Breast epithelium (tissue), 4 donors: ENCODE results near the gene KIF9. TPM values are rescaled to one million over a fixed set of nuclear protein-coding genes. Genes with fewer than 3 reads are reported as not detected.

Experiments
- DNase-seq, 2 donors: peaks; one replicate each; pipeline ENCODE4 v3.0.0-alpha.2; 2019; ENCODE audit warnings: low spot score in 2 of 2
- H3K27ac ChIP-seq, 2 donors: fragments of 200-600 bp; sonication (generic) in 1 of 2; one replicate each; pipeline ENCODE4 v1.5.1; 2016 to 2019; ENCODE audit warnings: mild to moderate bottlenecking in 1 of 2
- H3K27me3 ChIP-seq, 2 donors: fragments of 200-600 bp; sonication (generic) in 1 of 2; one replicate each; pipeline versions ENCODE4 v1.5.1 to v1.6.0; 2017 to 2019; ENCODE audit warnings: control low read depth in 1 of 2, mild to moderate bottlenecking in 1 of 2
- H3K36me3 ChIP-seq: fragments of 200-600 bp; one replicate; pipeline ENCODE4 v1.5.1; 2019
- H3K4me1 ChIP-seq, 2 donors: fragments of 200-600 bp; sonication (generic); one replicate each; pipeline ENCODE4 v1.5.1; 2016 to 2019; ENCODE audit warnings: control low read depth in 1 of 2
- H3K4me3 ChIP-seq, 3 donors: fragments of 200-600 bp; sonication (generic); 1 replicate in 2 of 3; 2 replicates in 1 of 3; pipeline ENCODE4 v1.5.1; 2016 to 2019; ENCODE audit warnings: mild to moderate bottlenecking in 3 of 3, moderate library complexity in 2 of 3
- H3K9me3 ChIP-seq, 2 donors: fragments of 200-600 bp; sonication (generic) in 1 of 2; one replicate each; pipeline ENCODE4 v1.5.1; 2016 to 2019; ENCODE audit warnings: control low read depth in 1 of 2
- CTCF ChIP-seq, 3 donors: fragments of 450-650 bp; IDR thresholded peaks; one replicate each; pipeline ENCODE4 v1.5.1; 2016 to 2017; ENCODE audit warnings: antibody characterized with exemption in 3 of 3, mild to moderate bottlenecking in 3 of 3, moderate library complexity in 3 of 3
- POLR2A ChIP-seq: fragments of 450-650 bp; IDR thresholded peaks from one replicate; pipeline ENCODE4 v1.6.1; 2016; ENCODE audit warnings: antibody characterized with exemption, mild to moderate bottlenecking, moderate library complexity
- POLR2AphosphoS5 ChIP-seq, 3 donors: sonication (generic); formaldehyde crosslinking; IDR thresholded peaks; one replicate each; pipeline ENCODE4 v1.6.1; 2017; ENCODE audit warnings: antibody characterized with exemption in 3 of 3
- intact Hi-C: fragments of 100-400 bp; cut with DNase I; formaldehyde crosslinking; loops from one replicate; pipeline ENCODE4 v1.15.1; 2023; ENCODE audit warnings: low total_unique reads
- total RNA-seq, 3 donors: library from RNA; depleted of rRNA; stranded (reverse); fragments of >200 nt; gene quantifications; one replicate each; pipeline ENCODE4 v1.1.0, GENCODE V29; 2016

The KIF9 gene
- total RNA-seq, 3 donors from 2014 or later = 4.5 to 10.7 (median 9.5) TPM

- peak in 1 of 3 donors; percentile 26 for TF ChIP-seq POLR2AphosphoS5 (IDR thresholded peaks at IDR 0.05)
- no peak for TF ChIP-seq CTCF (IDR thresholded peaks at IDR 0.05)
Measured at GRCh38 chr3:47266709-47267489, 15.7 kb downstream of the KIF9 start.

DNA sequence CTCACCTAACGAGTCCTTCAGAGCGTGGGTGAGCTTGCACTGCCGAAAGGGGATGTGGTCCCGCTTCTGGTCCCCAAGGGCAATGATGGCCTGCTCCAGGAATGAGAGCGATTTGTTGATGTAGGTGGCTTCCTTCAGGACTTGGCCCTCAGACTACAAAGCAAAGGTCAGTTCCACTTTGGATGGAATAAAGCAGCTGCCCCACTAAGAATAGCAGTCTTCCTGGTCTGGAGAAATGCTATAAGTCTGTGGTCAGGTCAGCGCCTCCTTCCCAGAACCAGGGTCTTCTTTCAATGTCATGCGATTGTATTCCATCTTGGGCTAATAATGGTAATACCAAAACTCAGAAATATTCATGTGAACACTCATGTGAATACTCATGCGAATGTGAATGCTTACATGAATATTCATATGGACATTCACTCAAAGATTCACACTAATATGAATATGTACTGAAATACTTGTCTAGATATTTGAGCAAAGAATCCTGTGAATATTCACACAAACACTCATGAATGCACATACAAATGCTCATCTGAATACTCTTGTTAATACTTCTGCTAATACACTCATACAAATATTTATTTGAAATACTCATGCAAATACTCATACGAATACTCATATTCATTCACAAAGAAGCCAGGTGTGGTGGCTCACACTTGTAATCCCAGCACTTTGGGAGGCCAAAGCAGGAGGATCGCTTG, 16.7 kb downstream of the KIF9 start:
- Histone ChIP-seq H3K36me3 (no peaks in the 10 kb centered on the region), H3K27me3 (no peaks in the 10 kb centered on the region), H3K4me1 (no peaks in the 10 kb centered on the region), H3K9me3 (no peaks in the 10 kb centered on the region), H3K4me3 (no peak overlapping the region), H3K27ac (no peak overlapping the region)
- no peak for TF ChIP-seq CTCF (IDR thresholded peaks at IDR 0.05)
- no peak for TF ChIP-seq POLR2A
- TF ChIP-seq POLR2AphosphoS5 (IDR thresholded peaks at IDR 0.05) = no peak
- DNase-seq = no peak
- intact Hi-C loops = no loop called here

More at GRCh38 chr3:47266709-47267489, 15.7 kb downstream of the KIF9 start:
- H3K36me3 ChIP-seq = no peaks in the 10 kb centered on the region
- H3K4me3 ChIP-seq = no peak overlapping the region
- intact Hi-C loops = no loop called here
- H3K27ac ChIP-seq = peak overlapping the region in 1 of 2 donors; percentile 55
- H3K27me3 ChIP-seq = no peaks in the 10 kb centered on the region
- no peaks in the 10 kb centered on the region for H3K9me3 ChIP-seq
- peak; percentile 60 to 67 for DNase-seq
- no peaks in the 10 kb centered on the region for H3K4me1 ChIP-seq

- intact Hi-C loops = no loop called here
- no peak overlapping the region for H3K27ac ChIP-seq
- DNase-seq = no peak
- H3K36me3 ChIP-seq = no peaks in the 10 kb centered on the region
- no peaks in the 10 kb centered on the region for H3K4me1 ChIP-seq
- no peak for TF ChIP-seq POLR2AphosphoS5 (IDR thresholded peaks at IDR 0.05)
- TF ChIP-seq POLR2A = no peak
- no peak for TF ChIP-seq CTCF (IDR thresholded peaks at IDR 0.05)
- no peaks in the 10 kb centered on the region for H3K9me3 ChIP-seq
- H3K4me3 ChIP-seq = no peak overlapping the region
- no peaks in the 10 kb centered on the region for H3K27me3 ChIP-seq
Measured at GRCh38 chr3:47265008-47265407, 17.6 kb downstream of the KIF9 start.

- intact Hi-C loops = no loop called here
- DNase-seq = no peak
- no peak overlapping the region for H3K27ac ChIP-seq
- TF ChIP-seq POLR2AphosphoS5 (IDR thresholded peaks at IDR 0.05) = no peak
- TF ChIP-seq POLR2A = no peak
- TF ChIP-seq CTCF (IDR thresholded peaks at IDR 0.05) = no peak
- H3K4me1 ChIP-seq = no peaks in the 10 kb centered on the region
- no peak overlapping the region for H3K4me3 ChIP-seq
- H3K36me3 ChIP-seq = no peaks in the 10 kb centered on the region
- H3K27me3 ChIP-seq = no peaks in the 10 kb centered on the region
- no peaks in the 10 kb centered on the region for H3K9me3 ChIP-seq
Measured at GRCh38 chr3:47261301-47261700, 21.3 kb downstream of the KIF9 start.

DNA sequence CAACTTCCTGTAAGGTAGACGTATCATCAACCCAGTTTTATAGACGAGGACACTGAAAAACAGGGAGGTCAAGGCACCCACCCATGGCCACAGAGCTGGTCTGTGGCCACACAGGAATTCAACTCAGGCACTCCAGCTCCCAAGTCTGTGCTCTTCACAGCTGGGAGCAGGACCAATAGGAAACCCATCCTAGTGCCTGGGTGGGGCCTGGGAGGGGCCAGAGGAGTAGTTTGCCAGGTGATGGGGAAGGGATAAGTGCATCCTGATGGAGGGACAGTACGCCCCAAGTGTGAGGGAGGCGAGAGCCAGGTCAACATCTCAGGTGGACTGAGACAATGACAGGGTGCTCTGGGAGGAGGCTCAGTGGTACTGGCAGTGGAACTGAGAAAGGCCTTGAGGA, 22.0 kb downstream of the KIF9 start:
- Histone ChIP-seq H3K4me3 (no peak overlapping the region), H3K4me1 (no peaks in the 10 kb centered on the region), H3K27me3 (no peaks in the 10 kb centered on the region), H3K36me3 (no peaks in the 10 kb centered on the region), H3K27ac (no peak overlapping the region), H3K9me3 (no peaks in the 10 kb centered on the region)
- DNase-seq = no peak
- intact Hi-C loops = no loop called here
- TF ChIP-seq CTCF (IDR thresholded peaks at IDR 0.05) (no peak), POLR2A (no peak), POLR2AphosphoS5 (IDR thresholded peaks at IDR 0.05) (no peak)
